ENCODE measurements around the gene AP1S1. TPM values are rescaled to one million over a fixed set of nuclear protein-coding genes. Genes with fewer than 3 reads are reported as not detected.

AP1S1 gene
- total RNA-seq, 1 experiment from 2014 or later = 72.5 TPM

- Mint-ChIP-seq H3K27me3 (ENCODE audit: insufficient read depth, unreplicated experiment) (peaks cover 51% of the 10 kb centered on the region), H3K36me3 (ENCODE audit: insufficient read depth, unreplicated experiment) (no peaks in the 10 kb centered on the region), H3K4me3 (ENCODE audit: unreplicated experiment) (no peak overlapping the region), H3K4me1 (ENCODE audit: insufficient read depth, unreplicated experiment) (peaks cover 11% of the 10 kb centered on the region), H3K9me3 (ENCODE audit: unreplicated experiment) (no peaks in the 10 kb centered on the region), H3K27ac (ENCODE audit: low read depth, unreplicated experiment) (no peak overlapping the region)
- BruUV-seq (replicated peaks) = no TSS peak
- ChIA-PET CTCF (interaction anchor here (0.7 to 2.2 kb wide), 3 partner anchors 14 to 202 kb away, joined by 3 to 22 read pairs (median 3); no protein-coding TSS in a partner anchor), POLR2A (interaction anchor here (1.5 kb wide), 1 partner anchor 75 kb away, joined by 3 read pairs; no protein-coding TSS in a partner anchor)
- TF ChIP-seq CTCF (IDR thresholded peaks at IDR 0.05; ENCODE audit: unreplicated experiment) = no peak
- intact Hi-C loops (cut with micrococcal nuclease) = no loop called here
- DNase-seq (ENCODE audit: unreplicated experiment) = no peak
These were observed 23.4 kb downstream of the AP1S1 start for GRCh38 chr7:101177644-101178043.

GRCh38 chr7:101179117-101179516 is 24.8 kb downstream of the AP1S1 start:
- H3K4me1 Mint-ChIP-seq (ENCODE audit: insufficient read depth, unreplicated experiment) = peaks cover 12% of the 10 kb centered on the region

GRCh38 chr7:101179713-101180112 is 25.4 kb downstream of the AP1S1 start:
- Mint-ChIP-seq H3K27ac (ENCODE audit: low read depth, unreplicated experiment) (no peak overlapping the region), H3K9me3 (ENCODE audit: unreplicated experiment) (no peaks in the 10 kb centered on the region), H3K36me3 (ENCODE audit: insufficient read depth, unreplicated experiment) (no peaks in the 10 kb centered on the region), H3K4me1 (ENCODE audit: insufficient read depth, unreplicated experiment) (peaks cover 12% of the 10 kb centered on the region), H3K27me3 (ENCODE audit: insufficient read depth, unreplicated experiment) (peaks cover 31% of the 10 kb centered on the region), H3K4me3 (ENCODE audit: unreplicated experiment) (no peak overlapping the region)
- ChIA-PET POLR2A (no interaction called here), CTCF (no interaction called here)
- BruUV-seq (replicated peaks) = no TSS peak
- TF ChIP-seq CTCF (IDR thresholded peaks at IDR 0.05; ENCODE audit: unreplicated experiment) = no peak
- intact Hi-C loops (cut with micrococcal nuclease) = no loop called here
- no peak for DNase-seq (ENCODE audit: unreplicated experiment)

More at GRCh38 chr7:101179117-101179516, 24.8 kb downstream of the AP1S1 start:
- CTCF ChIA-PET = interaction anchor here (1.0 kb wide), 1 partner anchor 13 kb away, joined by 3 read pairs; no protein-coding TSS in a partner anchor
- no TSS peak for BruUV-seq (replicated peaks)
- POLR2A ChIA-PET = no interaction called here
- Mint-ChIP-seq H3K27me3 (ENCODE audit: insufficient read depth, unreplicated experiment) (peaks cover 37% of the 10 kb centered on the region), H3K36me3 (ENCODE audit: insufficient read depth, unreplicated experiment) (no peaks in the 10 kb centered on the region), H3K4me3 (ENCODE audit: unreplicated experiment) (peak overlapping the region; percentile 46), H3K27ac (ENCODE audit: low read depth, unreplicated experiment) (no peak overlapping the region), H3K9me3 (ENCODE audit: unreplicated experiment) (no peaks in the 10 kb centered on the region)
- no peak for TF ChIP-seq CTCF (IDR thresholded peaks at IDR 0.05; ENCODE audit: unreplicated experiment)
- no peak for DNase-seq (ENCODE audit: unreplicated experiment)
- intact Hi-C loops (cut with micrococcal nuclease) = no loop called here

- intact Hi-C loops (cut with micrococcal nuclease) = no loop called here
- no peak for DNase-seq (ENCODE audit: unreplicated experiment)
- no peak for TF ChIP-seq CTCF (IDR thresholded peaks at IDR 0.05; ENCODE audit: unreplicated experiment)
- no peak within 1 kb of the TSS for H3K27ac Mint-ChIP-seq (ENCODE audit: low read depth, unreplicated experiment)
- H3K4me3 Mint-ChIP-seq (ENCODE audit: unreplicated experiment) = peak within 1 kb of the TSS; percentile 46
- H3K36me3 Mint-ChIP-seq (ENCODE audit: insufficient read depth, unreplicated experiment) = no peaks in the 10 kb centered on the region
- POLR2A ChIA-PET = no interaction called here
- no peaks in the 10 kb centered on the region for H3K9me3 Mint-ChIP-seq (ENCODE audit: unreplicated experiment)
- peaks cover 12% of the 10 kb centered on the region for H3K4me1 Mint-ChIP-seq (ENCODE audit: insufficient read depth, unreplicated experiment)
- H3K27me3 Mint-ChIP-seq (ENCODE audit: insufficient read depth, unreplicated experiment) = peaks cover 26% of the 10 kb centered on the region
- CTCF ChIA-PET = no interaction called here
- BruUV-seq (replicated peaks) = no TSS peak
These were observed 26.0 kb downstream of the AP1S1 start, which contains the start of gene NAT16 for GRCh38 chr7:101180130-101180755. Gene NAT16 (minus strand): TSS chr7:101180293. CDS start chr7:101174807, 5,486 bp downstream.
